Activated CD4-positive, CD25-positive, alpha-beta regulatory T cell treated with anti-CD3 and anti-CD28 coated beads, Interleukin-2, amount 50 U/mL, for 24 hours (primary cell): ENCODE results near the gene KRTAP1-5.
"Not testable (repeated sequence)": the region's sequence is repeated elsewhere in the genome, so short reads cannot be mapped to it uniquely, and the experiment has no call there.

Experiments used
- ATAC-seq, 2 donors: fragments of 150-1000 bp; cut with Tn5 transposase; one replicate each; pipeline ENCODE4 v1.10.0; 2021; ENCODE audit warnings: mild to moderate bottlenecking in 1 of 2, moderate library complexity in 1 of 2

The KRTAP1-5 gene, protein sequence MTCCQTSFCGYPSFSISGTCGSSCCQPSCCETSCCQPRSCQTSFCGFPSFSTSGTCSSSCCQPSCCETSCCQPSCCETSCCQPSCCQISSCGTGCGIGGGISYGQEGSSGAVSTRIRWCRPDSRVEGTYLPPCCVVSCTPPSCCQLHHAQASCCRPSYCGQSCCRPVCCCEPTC

DNA sequence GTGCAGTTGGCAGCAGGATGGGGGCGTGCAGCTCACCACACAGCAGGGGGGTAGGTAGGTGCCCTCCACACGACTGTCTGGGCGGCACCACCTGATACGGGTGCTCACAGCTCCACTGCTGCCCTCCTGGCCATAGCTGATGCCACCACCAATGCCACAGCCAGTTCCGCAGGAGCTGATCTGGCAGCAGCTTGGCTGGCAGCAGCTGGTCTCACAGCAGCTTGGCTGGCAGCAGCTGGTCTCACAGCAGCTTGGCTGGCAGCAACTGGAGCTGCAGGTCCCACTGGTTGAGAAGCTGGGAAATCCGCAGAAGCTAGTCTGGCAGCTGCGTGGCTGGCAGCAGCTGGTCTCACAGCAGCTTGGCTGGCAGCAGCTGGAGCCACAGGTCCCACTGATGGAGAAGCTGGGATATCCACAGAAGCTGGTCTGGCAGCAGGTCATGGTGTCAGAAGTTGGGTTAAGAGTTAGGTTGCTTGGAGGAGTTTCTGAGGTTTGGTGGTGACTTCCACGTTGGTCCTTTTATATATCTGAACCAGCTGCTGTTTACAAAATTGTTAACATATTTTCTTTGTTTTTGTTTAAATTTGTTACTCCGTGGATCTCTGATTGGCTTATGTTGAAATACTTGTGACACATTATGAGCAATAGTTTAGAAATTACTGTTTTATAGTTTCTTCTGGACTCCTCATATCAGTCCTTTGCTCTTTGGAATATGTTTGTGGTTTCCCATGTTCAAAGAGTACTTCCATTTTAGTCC, at the start of gene KRTAP1-5:
Gene KRTAP1-5 (minus strand): TSS at position 494 of the 757 bp plus-strand sequence. CDS start 53 bp downstream, at position 441.
- ATAC-seq = no peak

DNA sequence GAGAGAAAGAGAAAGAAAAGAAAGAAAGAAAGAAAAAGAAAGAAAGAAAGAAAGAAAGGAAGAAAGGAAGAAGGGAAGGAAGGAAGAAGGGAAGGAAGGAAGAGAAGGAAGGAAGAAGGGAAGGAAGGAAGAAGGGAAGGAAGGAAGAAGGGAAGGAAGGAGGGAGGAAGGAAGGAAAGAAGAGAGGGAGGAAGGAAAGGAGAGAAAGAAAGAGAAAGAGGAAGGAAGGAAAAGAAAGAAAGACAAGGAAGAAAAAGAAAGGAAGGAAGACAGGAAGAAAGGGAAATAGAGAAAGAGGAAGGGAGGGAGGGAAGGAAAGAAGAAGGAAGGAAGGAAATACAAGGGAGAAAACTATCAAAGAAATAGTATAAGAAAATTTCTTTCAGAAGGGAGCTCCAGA, 49.8 kb upstream of the KRTAP1-5 start:
- no peak for ATAC-seq

DNA sequence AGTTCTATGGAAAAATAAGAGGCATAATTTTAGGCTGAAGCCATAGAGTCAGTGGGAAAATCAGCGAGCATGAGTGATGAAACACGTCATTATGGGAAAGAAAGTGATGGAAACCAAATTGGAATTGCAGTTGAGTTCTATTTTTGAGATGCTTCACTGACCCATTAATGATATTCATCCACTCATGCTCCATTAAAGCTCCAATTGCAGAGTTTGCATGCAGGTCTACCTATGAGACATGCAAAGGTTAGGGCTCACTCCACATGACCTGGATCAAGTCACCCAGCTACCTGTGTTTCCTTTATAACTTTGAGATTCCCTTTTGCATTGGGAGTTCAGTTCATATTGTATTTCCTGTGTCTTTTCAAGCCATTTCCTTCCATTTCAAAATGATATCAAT, 46.7 kb upstream of the KRTAP1-5 start:
- no peak for ATAC-seq

DNA sequence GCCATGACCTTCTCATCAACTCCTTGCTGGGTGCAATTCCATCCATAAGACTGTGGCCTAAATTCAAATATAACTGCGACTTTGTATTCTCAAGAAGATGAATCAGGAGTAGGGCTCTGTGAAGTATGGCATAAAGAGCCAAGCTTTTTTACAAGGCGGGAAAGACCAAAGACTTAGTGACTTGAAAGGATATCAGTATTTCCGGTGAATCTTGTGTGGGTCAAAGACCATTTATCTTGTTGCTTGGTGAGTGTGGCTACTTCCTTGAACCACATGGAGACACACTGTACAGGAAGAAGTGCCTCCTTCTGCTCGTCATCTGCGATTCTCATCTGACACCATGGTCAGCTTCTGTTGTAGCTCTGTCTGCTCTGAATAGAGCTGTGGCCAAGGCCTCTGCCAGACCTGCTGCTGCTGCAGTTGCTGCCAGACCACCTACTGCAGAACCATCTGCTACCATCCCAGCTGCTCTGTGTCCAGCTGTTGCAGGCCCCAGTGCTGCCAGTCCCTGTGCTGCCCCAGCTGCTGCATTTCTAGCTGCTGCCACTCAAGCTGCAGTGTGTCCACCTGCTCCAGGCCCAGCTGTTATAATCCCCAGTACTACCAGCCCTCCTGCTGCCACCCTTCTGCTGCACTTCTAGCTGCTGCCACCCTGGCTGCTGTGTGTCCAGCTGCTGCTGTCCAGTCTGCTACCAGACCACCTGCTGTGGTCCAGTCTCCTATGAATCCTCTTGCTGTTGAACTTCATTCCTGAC, 44.8 kb upstream of the KRTAP1-5 start:
- no peak for ATAC-seq

DNA sequence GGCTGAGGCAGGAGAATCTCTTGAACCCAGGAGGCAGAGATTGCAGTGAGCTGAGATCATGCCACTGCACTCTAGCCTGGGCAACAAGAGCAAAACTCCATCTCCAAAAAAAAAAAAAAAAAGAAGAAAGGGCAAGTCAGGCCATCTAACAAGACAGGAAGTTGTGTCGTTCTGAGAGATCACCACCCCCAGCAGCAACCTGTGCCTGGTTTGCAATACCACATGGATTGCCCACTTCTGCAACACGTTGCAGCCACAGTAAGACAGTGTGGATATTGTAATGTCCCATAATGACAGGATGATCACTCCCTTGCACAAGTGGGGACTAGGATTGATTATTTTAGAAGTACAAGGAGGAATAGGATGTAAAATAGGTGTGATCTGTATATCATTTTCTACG, 42.0 kb upstream of the KRTAP1-5 start:
- no peak for ATAC-seq

DNA sequence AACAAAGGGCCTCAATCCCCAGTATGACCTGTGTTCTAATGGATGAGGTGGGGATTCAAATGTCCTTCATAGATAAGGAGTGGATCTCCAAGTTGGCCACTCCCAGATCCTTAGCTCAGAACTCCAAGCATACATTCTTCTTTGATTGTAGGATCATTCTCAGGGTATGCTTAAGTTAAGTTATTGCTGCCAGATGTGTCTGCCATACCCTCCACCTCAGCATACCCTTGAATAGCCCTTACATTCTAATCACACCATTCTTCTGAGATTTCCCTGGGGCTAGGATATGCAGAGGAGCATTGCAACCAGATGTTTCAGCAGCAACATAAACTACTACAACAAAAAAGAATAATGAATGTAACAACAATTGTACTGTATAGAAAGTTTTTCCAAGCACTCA, 40.3 kb upstream of the KRTAP1-5 start:
- no peak for ATAC-seq

DNA sequence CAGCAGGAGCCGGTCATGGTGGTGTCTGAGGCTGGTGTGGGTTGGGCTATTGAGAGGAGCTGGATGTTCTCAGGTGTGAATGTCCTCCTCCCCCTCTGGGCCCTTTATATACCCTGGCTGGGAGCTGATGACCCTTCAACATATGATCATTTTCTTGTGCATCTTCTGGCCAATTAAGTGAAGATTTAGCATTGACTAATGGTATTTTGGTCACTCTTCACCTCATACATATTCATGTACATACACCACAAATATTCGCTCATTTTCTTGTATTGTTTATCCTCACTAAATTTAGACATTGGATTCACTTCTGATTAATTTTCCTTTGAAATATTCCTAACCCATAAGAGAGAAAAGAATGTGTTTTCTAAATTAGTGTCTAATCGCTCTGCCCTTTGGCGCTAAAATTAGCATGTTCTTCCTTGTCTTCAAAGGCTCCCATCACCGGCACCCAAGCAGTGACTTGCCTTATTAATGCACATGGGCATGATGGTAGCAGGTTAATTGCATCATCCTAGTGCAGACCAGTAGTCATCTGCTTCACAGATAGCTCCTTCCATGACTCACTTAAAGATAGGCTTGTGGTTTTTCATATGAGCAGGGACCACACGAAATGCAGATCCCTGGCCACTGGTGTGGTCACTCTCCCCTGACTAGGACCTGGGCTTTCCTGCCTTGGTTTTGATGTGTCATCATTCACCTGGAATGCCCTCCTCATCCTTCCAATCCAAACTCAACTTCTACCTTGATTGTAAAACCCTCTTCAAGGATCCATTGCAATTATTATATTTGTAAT, 39.0 kb upstream of the KRTAP1-5 start, which contains the start of gene KRTAP2-4:
Gene KRTAP2-4 (minus strand): TSS at position 51 of the 796 bp plus-strand sequence. CDS start 34 bp downstream, at position 17.
- ATAC-seq = no peak

DNA sequence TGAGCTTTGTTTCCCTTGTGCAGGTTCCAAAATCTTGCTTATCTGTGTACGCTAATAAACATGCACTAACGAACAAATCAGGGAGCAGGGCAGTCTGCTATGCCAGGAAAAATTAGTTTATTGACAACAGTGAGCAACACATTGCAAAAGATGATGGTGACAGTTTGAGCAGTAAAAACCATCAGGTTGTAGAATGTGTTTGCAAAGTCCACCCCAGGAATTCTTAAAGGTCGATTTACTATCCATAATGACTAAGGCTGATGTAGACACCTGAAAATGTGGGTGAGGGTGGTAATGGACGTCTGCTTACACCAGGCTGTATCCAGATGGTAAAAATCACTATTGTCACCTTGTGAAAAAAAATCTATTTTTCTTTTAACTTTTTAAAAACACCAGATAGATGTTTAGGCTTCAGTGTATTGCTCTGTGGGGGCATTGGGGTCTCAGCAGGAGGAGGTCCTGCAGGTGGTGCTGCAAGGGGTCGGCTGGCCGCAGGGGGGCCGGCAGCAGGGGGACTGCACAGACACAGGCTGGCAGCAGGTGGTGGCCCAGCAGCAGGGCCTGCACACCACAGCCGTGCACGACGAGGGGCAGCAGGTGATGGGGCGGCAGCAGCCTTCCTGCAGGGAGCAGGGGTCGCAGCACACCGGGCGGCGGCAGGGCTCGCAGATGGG, 38.1 kb upstream of the KRTAP1-5 start:
- ATAC-seq = not testable (repeated sequence)

DNA sequence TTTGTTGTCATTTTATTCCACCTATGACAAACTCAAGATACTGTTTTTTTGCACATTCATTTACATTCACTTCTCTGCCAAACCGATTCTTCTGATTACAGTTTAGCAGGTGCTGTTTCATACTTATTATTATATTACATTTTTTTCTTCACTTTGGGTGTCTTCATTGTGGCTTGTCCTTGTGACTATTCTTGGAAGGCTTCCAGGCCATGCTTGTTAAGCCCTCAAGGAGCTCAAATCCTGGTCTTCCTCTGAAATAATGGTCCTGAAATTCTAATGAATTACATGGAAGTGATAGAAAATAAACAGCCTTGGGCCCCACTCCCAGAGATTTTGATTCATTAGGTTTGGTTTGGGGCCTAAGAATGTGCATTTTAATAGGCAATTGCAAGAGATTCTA, 37.3 kb upstream of the KRTAP1-5 start:
- ATAC-seq = no peak

DNA sequence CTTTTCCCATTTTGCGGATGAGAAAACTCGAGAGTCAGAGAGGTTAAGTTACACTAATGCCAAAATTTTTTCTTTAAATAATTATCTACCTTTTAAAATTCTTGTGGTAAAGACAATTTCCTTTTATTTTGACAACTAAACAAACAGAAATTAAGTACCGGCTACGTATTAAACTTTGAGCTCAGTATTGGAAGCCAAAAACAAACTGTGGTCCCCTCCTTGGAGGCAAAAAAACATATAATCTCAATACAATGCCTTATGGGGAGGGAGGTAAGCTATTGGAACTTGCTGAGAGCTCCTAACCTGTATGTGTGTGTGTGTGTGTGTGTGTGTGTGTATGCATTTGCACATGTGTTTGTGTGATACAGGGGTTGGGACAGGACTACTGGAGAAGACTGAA, 36.4 kb upstream of the KRTAP1-5 start:
- ATAC-seq = no peak

DNA sequence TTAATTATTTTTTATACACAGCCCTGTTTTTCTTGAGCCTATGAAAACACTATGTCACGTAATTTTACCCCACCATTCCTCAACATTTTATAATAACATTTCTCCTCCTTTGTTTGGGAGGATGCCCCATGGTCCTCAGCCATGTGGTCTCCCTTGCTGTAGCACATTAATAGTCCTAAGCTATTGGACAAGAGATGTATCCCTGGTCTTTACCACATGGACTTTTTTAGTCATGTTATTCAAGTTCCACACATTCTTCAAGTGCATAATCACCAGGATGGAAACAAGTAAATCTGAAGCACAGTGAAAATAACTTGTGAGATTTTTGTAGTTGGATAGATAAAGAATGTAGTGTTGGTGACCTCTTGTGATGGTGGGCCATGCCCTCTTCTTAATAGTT, 35.0 kb upstream of the KRTAP1-5 start:
- ATAC-seq = no peak

DNA sequence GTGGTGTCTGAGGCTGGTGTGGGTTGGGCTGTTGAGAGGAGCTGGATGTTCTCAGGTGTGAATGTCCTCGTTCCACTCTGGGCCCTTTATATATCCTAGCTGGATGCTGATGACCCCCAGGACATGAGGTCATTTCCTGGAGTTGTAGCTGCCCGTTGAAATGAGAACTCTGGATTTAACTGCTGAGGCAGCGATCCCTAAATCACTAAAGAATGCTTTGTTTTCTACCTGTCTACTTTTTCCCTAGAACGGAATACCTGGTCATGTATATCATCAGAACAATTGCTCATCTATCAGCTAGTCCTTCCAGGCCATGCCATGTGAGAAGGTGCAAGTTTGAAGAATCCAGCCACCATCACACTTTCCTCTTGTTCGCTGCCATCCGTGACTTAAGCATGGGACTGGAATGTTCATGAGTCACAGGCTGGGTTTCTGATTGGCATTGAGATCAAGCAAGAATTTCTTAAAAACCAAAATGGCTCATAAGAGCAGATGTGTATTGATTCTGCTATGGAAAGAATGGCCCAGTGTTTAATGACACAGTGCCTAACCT, 33.1 kb upstream of the KRTAP1-5 start, which contains the start of gene KRTAP2-3:
Gene KRTAP2-3 (minus strand): TSS at position 63 of the 553 bp plus-strand sequence. CDS start 64 bp downstream, outside the sequence.
- no peak for ATAC-seq

DNA sequence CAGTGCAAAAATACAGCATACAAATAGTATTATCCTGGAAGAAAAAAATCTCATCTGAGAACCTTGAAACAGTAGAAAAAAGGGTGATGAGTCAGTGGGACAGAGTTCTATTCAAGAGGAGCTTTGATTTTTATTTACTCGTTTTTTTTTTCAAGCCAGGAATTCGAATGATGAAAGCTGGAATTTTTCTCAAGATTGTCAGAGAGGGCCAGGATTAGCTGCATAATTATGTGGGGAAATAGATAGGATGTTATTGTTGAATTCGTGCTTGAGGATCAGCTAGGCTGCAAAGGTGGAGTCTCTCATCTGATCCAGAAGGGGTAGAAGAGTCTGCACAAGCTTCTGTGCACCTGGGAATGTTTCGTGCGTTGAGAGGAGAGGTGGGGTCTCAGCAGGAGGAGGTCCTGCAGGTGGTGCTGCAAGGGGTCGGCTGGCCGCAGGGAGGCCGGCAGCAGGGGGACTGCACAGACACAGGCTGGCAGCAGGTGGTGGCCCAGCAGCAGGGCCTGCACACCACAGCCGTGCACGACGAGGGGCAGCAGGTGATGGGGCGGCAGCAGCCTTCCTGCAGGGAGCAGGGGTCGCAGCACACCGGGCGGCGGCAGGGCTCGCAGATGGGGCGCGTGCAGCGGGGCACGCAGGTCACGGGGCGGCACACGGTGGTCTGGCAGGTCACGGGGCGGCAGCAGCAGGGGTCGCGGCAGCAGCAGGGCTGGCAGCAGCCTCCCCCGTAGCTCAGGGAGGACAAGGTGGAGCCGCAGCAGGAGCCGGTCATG, 32.5 kb upstream of the KRTAP1-5 start:
- ATAC-seq = not testable (repeated sequence)

DNA sequence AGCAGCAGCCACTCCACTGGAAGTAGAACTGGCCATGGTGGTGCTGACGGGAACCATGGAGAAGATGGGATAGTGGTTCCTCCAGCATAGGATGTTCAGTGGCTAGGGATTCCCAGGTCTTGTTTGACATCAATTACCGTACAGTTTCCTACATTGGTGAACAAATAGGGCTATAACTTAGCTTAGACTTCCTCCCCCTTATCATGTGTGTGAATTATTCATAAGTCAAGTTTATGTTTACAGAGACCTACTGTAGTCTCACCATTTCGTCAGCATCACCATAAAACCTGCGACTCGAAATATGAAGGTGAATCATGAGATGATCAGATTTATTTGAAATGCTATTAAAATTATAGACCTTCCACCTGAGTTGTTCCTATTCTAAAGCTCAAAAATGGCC, 31.7 kb upstream of the KRTAP1-5 start:
- no peak for ATAC-seq

DNA sequence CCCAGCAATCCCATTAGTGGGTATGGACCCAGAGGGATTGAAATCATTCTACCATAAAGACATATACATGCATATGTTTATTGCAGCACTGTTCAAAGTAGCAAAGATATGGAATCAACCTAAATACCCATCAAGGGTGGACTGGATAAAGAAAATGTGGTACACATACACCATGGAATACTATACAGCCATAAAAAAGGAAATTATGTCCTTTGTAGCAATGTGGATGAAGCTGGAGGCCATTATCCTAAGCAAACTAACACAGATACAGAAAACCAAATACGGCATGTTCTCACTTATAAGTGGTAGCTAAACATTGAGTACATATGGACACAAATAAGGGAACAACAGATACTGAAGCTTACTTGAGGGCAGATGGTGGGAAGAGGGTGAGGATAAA, 30.5 kb upstream of the KRTAP1-5 start:
- no peak for ATAC-seq

DNA sequence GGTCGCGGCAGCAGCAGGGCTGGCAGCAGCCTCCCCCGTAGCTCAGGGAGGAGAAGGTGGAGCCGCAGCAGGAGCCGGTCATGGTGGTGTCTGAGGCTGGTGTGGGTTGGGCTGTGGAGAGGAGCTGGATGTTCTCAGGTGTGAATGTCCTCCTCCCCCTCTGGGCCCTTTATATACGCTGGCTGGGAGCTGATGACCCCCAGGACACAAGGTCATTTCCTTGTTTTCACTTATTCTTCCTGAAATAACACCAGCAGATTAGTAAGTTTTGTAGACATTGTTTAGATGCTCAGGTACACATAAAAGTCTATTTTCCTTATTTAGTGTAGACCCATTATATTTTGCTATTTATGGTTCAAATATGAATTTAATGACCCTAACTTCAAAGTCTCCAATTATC, 28.1 kb upstream of the KRTAP1-5 start, which contains the start of gene KRTAP2-2:
Gene KRTAP2-2 (minus strand): TSS at position 101 of the 400 bp plus-strand sequence. CDS start 19 bp downstream, at position 82.
- ATAC-seq = not testable (repeated sequence)

DNA sequence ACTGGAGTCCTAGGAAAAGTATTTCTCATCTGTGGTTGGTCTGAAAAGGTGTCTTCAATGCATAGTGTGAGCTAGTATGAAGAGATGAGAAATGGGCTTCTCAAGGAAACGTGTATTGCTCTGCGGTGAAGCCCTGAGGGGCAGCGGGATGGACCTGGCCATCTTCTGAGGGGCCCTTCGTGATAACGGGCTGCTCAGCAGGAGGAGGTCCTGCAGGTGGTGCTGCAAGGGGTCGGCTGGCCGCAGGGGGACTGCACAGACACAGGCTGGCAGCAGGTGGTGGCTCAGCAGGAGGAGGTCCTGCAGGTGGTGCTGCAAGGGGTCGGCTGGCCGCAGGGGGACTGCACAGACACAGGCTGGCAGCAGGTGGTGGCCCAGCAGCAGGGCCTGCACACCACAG, 27.5 kb upstream of the KRTAP1-5 start:
- ATAC-seq = not testable (repeated sequence)

DNA sequence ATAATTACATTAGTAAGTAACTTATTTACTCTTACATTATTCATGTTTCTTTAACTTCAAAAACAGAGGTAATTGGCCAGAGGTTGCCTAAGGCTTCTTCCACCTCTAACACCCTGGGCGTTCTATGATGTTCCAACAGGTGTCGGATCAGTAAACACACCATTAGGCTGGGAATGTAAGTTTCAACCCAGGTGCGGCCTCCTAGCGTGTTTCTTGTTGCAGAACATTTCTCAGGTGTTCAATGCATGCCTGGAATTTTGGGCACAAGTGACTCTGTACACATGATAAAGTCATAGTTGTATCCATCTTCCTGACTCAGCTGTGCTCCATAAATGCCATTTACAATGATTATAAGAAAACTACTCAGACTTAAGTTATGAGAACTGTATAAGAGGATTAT, 27.0 kb upstream of the KRTAP1-5 start:
- ATAC-seq = no peak

DNA sequence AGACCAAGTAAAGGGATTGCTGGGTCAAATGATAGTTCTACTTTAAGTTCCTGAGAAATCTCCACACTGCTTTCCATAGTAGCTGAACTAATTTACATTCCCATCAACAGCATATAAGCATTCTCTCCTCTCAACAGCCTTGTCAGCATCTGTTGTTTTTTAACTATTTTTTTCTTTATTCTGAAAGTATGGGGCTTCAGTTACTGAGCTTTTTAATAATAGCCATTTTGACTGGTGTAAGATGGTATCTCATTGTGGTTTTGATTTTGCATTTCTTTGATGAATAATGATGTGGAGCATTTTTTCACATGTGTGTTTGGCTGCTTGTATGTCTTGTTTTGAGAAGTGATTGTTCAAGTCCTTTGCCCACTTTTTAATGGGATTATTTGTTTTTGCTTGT, 25.6 kb upstream of the KRTAP1-5 start:
- no peak for ATAC-seq

DNA sequence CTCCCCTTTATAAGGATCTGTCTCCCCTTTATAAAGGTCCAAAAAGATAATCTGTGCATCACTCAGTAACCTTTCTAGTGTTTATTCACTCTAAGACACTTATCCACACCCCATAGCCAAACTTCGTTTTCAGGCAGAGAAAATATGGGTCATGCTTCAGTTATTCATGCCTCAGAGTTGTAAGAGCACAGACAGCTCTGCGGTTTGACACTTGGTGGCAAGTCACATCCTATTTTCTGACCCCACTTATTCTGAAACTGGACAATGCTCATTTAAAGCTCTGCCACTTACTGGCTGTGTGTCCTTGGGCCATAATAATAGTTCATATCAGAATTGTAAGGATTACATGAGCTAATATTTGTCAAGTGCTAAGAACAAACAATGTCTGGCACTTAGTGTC, 22.1 kb upstream of the KRTAP1-5 start:
- ATAC-seq = no peak

DNA sequence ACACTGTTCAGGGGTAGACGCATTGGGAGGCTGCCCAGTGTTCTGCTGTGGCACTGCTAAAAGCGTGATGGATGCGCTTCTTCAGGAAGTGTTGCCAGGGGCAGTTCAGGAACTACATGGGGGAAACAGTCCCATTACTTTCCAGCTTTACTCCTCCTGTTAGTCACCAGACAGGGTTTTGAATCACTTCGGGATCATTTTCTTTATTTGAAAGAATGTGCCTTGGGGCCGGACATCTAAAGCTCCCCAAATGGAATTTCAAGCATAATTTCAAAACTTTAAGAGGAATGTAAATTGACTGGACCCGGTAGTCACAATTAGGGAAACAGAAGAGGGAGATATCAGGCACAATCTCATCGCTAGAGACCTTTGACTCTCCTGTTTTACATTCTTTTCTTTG, 21.4 kb upstream of the KRTAP1-5 start:
- no peak for ATAC-seq
